ENCODE data around the gene DNAJB14. TPM values are rescaled to one million over a fixed set of nuclear protein-coding genes. Genes with fewer than 3 reads are reported as not detected.

Gene DNAJB14
- total RNA-seq, 4 donors from 2014 or later: 41.9 to 58.1 (median 48.5) TPM

GRCh38 chr4:99947608-99948007 is 1.2 kb upstream of the DNAJB14 start:
- in situ Hi-C loops (cut with MboI; ENCODE audit: low pct_ligation_motif_present in 1 of 4, low pct_unique_long_range_greater_than_20kb in 1 of 4, low sequenced_read_pairs in 3 of 4) (loop anchor here in 3 of 4 donors (10.0 kb wide), 3 partner anchors 53 to 383 kb away; partner anchors contain the start of genes TRMT10A (in 2 of the 3), DAPP1 (in 1 of the 3) and LAMTOR3 (in 1 of the 3)), intact Hi-C loops (cut with DNase I; ENCODE audit: low total_unique reads) (loop anchor here (5.0 kb wide), 2 partner anchors 55 to 380 kb away; partner anchors contain the start of gene LAMTOR3)
- no peaks in the 10 kb centered on the region for H3K9me3 ChIP-seq
- no peaks in the 10 kb centered on the region for H3K36me3 ChIP-seq
- TF ChIP-seq POLR2A (IDR thresholded peaks at IDR 0.05): no peak
- no peak for TF ChIP-seq POLR2AphosphoS5 (IDR thresholded peaks at IDR 0.05)
- no peak for TF ChIP-seq CTCF (IDR thresholded peaks at IDR 0.05)
- TF ChIP-seq EP300 (IDR thresholded peaks at IDR 0.05; ENCODE audit: low read depth): no peak
- no peak for DNase-seq
- H3K27ac ChIP-seq: peak overlapping the region; percentile 94 to 99 (median 97)
- H3K4me1 ChIP-seq: peaks cover 17 to 56% (median 39%) of the 10 kb centered on the region in 4 donors
- 75 to 93% methylated on average over 2 to 4 of the region's 4 CpGs for WGBS, 2 donors (ENCODE audit: low coverage in 1 of 2)
- H3K4me3 ChIP-seq: peak overlapping the region in 1 of 4 donors; percentile 100
- H3K27me3 ChIP-seq: no peaks in the 10 kb centered on the region

GRCh38 chr4:99947190-99947578 is 766 bp upstream of the DNAJB14 start:
- in situ Hi-C loops (cut with MboI; ENCODE audit: low pct_ligation_motif_present in 1 of 4, low pct_unique_long_range_greater_than_20kb in 1 of 4, low sequenced_read_pairs in 3 of 4) (loop anchor here in 3 of 4 donors (10.0 kb wide), 3 partner anchors 52 to 382 kb away; partner anchors contain the start of genes TRMT10A (in 2 of the 3), DAPP1 (in 1 of the 3) and LAMTOR3 (in 1 of the 3)), intact Hi-C loops (cut with DNase I; ENCODE audit: low total_unique reads) (loop anchor here (5.0 kb wide), 2 partner anchors 55 to 380 kb away; partner anchors contain the start of gene LAMTOR3)
- DNase-seq: no peak
- Histone ChIP-seq H3K36me3 (no peaks in the 10 kb centered on the region), H3K27me3 (no peaks in the 10 kb centered on the region), H3K4me3 (peak overlapping the region in 3 of 4 donors; percentile 75 to 100 (median 90)), H3K27ac (peak overlapping the region; percentile 94 to 99 (median 97)), H3K9me3 (no peaks in the 10 kb centered on the region), H3K4me1 (peaks cover 17 to 56% (median 39%) of the 10 kb centered on the region in 4 donors)
- 14 to 36% methylated on average over 5 to 8 of the region's 8 CpGs for WGBS, 2 donors (ENCODE audit: low coverage in 1 of 2)
- no peak for TF ChIP-seq EP300 (IDR thresholded peaks at IDR 0.05; ENCODE audit: low read depth)
- TF ChIP-seq CTCF (IDR thresholded peaks at IDR 0.05): no peak
- no peak for TF ChIP-seq POLR2AphosphoS5 (IDR thresholded peaks at IDR 0.05)
- TF ChIP-seq POLR2A (IDR thresholded peaks at IDR 0.05): no peak

GRCh38 chr4:99945718-99946355 is 581 bp downstream of the DNAJB14 start:
- Histone ChIP-seq H3K27me3 (no peaks in the 10 kb centered on the region), H3K27ac (peak overlapping the region; percentile 94 to 99 (median 97)), H3K4me1 (peaks cover 17 to 49% (median 37%) of the 10 kb centered on the region in 4 donors), H3K36me3 (no peaks in the 10 kb centered on the region), H3K4me3 (peak overlapping the region; percentile 49 to 100 (median 82)), H3K9me3 (no peaks in the 10 kb centered on the region)
- TF ChIP-seq EP300 (IDR thresholded peaks at IDR 0.05; ENCODE audit: low read depth): no peak
- no peak for TF ChIP-seq CTCF (IDR thresholded peaks at IDR 0.05)
- TF ChIP-seq POLR2A (IDR thresholded peaks at IDR 0.05): no peak
- intact Hi-C loops (cut with DNase I; ENCODE audit: low total_unique reads): loop anchor here (5.0 kb wide), 2 partner anchors 54 to 379 kb away; partner anchors contain the start of gene LAMTOR3
- WGBS, 2 donors (ENCODE audit: low coverage in 1 of 2): 1 to 4% methylated on average over 12 to 22 of the region's 25 CpGs
- in situ Hi-C loops (cut with MboI; ENCODE audit: low pct_ligation_motif_present in 1 of 4, low pct_unique_long_range_greater_than_20kb in 1 of 4, low sequenced_read_pairs in 3 of 4): loop anchor here in 3 of 4 donors (10.0 kb wide), 3 partner anchors 51 to 381 kb away; partner anchors contain the start of genes TRMT10A (in 2 of the 3), DAPP1 (in 1 of the 3) and LAMTOR3 (in 1 of the 3)
- no peak for DNase-seq

- DNase-seq: no peak
- in situ Hi-C loops (cut with MboI; ENCODE audit: low pct_ligation_motif_present in 1 of 4, low pct_unique_long_range_greater_than_20kb in 1 of 4, low sequenced_read_pairs in 3 of 4): loop anchor here in 3 of 4 donors (10.0 kb wide), 3 partner anchors 49 to 379 kb away; partner anchors contain the start of genes TRMT10A (in 2 of the 3), DAPP1 (in 1 of the 3) and LAMTOR3 (in 1 of the 3)
- Histone ChIP-seq H3K27ac (no peak overlapping the region), H3K36me3 (no peaks in the 10 kb centered on the region), H3K9me3 (no peaks in the 10 kb centered on the region), H3K4me1 (peaks cover 17 to 49% (median 37%) of the 10 kb centered on the region in 4 donors), H3K27me3 (no peaks in the 10 kb centered on the region), H3K4me3 (no peak overlapping the region)
- TF ChIP-seq POLR2A (IDR thresholded peaks at IDR 0.05) (no peak), EP300 (IDR thresholded peaks at IDR 0.05; ENCODE audit: low read depth) (no peak), CTCF (IDR thresholded peaks at IDR 0.05) (no peak), POLR2AphosphoS5 (IDR thresholded peaks at IDR 0.05) (no peak)
- WGBS, 2 donors (ENCODE audit: low coverage in 1 of 2): 83 to 84% methylated on average over 2 of the region's 2 CpGs
- intact Hi-C loops (cut with DNase I; ENCODE audit: low total_unique reads): no loop called here
Observed at GRCh38 chr4:99943904-99944437, 2.4 kb downstream of the DNAJB14 start.
